ENCODE results near the gene AIFM3. TPM values are rescaled to one million over a fixed set of nuclear protein-coding genes. Genes with fewer than 3 reads are reported as not detected.
"Not testable (repeated sequence)": the region's sequence is repeated elsewhere in the genome, so short reads cannot be mapped to it uniquely, and the experiment has no call there.

The AIFM3 gene
- total RNA-seq, 1 donor from 2014 or later = 0.79 TPM

DNA sequence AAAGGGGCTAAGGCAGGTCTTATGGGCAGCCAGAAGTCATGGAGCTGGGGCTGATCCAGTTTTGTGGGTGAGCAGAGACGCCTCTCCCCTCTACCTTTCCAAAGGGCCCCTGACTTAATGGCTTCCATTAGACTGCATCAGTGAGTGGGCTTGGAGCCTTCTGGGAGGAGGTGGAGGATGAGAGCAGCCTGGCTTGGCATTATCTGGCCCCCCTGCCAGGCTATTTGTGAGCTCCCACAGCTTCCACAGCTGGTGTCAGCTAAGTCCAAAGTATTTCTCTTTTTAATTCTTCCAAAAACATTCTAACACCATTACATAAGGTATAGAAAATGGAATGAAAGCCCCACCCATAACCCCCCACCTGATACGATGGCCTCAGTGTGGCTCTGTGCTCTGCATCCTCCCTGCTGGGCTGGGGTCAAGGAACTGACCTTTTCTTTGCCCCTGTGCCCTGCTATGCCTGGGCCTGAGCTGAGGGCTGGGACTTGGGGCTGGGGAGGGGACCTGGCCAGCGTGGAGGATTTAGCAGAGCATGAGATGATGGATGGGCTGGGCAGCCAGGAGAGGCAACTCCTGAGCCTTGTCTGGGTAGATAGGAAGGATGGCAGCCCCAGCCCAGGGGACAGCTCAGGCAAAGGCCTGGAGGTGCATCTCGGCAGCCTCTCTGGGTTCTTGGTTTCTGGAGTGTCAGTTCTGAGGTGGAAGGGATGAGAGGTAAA is 4.0 kb downstream of the AIFM3 start:
- Mint-ChIP-seq H3K27me3 (ENCODE audit: low read depth) (peaks cover 5% of the 10 kb centered on the region), H3K4me3 (no peak overlapping the region), H3K27ac (ENCODE audit: unreplicated experiment) (no peak overlapping the region), H3K9me3 (no peaks in the 10 kb centered on the region), H3K4me1 (peaks cover 19% of the 10 kb centered on the region), H3K36me3 (ENCODE audit: low read depth) (no peaks in the 10 kb centered on the region)
- no peak for DNase-seq (ENCODE audit: low read depth, low spot score)
- TF ChIP-seq, protein P1, sequence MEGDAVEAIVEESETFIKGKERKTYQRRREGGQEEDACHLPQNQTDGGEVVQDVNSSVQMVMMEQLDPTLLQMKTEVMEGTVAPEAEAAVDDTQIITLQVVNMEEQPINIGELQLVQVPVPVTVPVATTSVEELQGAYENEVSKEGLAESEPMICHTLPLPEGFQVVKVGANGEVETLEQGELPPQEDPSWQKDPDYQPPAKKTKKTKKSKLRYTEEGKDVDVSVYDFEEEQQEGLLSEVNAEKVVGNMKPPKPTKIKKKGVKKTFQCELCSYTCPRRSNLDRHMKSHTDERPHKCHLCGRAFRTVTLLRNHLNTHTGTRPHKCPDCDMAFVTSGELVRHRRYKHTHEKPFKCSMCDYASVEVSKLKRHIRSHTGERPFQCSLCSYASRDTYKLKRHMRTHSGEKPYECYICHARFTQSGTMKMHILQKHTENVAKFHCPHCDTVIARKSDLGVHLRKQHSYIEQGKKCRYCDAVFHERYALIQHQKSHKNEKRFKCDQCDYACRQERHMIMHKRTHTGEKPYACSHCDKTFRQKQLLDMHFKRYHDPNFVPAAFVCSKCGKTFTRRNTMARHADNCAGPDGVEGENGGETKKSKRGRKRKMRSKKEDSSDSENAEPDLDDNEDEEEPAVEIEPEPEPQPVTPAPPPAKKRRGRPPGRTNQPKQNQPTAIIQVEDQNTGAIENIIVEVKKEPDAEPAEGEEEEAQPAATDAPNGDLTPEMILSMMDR (conservative IDR thresholded peaks at IDR 0.05) = no peak

DNA sequence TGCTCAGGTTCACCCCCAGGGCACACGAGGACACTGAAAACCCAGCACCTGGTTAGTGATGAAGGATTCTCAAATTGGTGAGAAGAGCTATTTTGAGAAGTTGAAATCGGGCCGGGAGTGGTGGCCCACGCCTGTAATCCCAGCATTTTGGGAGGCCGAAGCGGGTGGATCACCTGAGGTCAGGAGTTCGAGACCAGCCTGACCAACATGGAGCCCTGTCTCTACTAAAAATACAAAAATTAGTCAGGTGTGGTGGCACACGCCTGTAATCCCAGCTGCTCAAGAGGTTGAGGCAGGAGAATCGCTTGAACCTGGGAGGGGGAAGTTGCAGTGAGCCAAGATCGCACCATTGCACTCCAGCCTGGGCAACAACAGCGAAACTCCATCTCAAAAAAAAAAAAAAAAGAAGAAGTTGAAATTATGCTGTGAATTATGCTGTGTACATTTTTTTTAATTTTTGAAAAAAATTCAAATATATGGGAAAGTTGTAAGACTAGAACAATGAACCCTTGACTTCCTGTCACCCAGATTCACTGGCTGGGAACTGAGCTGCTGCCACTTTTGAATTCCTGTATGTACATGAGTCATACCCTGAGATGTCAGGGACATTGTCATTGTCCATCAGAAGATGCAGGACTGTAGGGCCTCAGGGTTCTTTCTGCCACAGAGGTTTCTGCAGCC is 5.1 kb downstream of the AIFM3 start:
- Mint-ChIP-seq H3K4me1 (peaks cover 19% of the 10 kb centered on the region), H3K27ac (ENCODE audit: unreplicated experiment) (peak overlapping the region; percentile 81), H3K4me3 (peak overlapping the region; percentile 24)
- H3K36me3 Mint-ChIP-seq (ENCODE audit: low read depth); H3K9me3 Mint-ChIP-seq; H3K27me3 Mint-ChIP-seq (ENCODE audit: low read depth); DNase-seq (ENCODE audit: low read depth, low spot score): not testable (repeated sequence)

DNA sequence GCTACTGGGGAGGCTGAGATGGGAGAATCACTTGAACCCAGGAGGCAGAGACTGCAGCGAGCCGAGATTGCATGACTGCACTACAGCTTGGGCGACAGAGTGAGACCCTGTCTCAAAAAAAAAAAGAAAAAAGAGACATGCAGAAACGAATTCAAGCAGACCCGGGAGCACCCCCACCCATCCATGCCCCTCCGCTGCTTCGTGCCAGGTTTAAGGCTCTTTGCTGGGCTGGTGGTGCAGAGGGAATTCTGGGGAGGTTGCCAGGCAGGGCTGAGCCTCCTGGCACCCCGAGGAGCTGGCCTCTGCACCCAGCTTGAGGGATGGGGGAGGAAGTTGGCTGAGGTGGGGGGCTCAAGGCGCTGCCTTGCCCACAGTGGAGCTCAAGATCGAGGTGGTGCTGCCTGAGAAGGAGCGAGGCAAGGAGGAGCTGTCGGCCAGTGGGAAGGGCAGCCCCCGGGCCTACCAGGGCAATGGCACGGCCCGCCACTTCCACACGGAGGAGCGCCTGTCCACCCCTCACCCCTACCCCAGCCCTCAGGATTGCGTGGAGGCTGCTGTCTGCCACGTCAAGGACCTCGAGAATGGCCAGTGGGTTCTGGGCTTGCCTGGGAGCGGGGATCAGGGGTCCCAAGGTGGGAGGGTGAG is 6.0 kb downstream of the AIFM3 start:
- Mint-ChIP-seq H3K36me3 (ENCODE audit: low read depth) (no peaks in the 10 kb centered on the region), H3K4me3 (no peak overlapping the region), H3K27ac (ENCODE audit: unreplicated experiment) (peak overlapping the region; percentile 81), H3K27me3 (ENCODE audit: low read depth) (no peaks in the 10 kb centered on the region), H3K4me1 (peaks cover 18% of the 10 kb centered on the region), H3K9me3 (no peaks in the 10 kb centered on the region)
- TF ChIP-seq, protein P1 (conservative IDR thresholded peaks at IDR 0.05) = no peak
- DNase-seq (ENCODE audit: low read depth, low spot score) = no peak

DNA sequence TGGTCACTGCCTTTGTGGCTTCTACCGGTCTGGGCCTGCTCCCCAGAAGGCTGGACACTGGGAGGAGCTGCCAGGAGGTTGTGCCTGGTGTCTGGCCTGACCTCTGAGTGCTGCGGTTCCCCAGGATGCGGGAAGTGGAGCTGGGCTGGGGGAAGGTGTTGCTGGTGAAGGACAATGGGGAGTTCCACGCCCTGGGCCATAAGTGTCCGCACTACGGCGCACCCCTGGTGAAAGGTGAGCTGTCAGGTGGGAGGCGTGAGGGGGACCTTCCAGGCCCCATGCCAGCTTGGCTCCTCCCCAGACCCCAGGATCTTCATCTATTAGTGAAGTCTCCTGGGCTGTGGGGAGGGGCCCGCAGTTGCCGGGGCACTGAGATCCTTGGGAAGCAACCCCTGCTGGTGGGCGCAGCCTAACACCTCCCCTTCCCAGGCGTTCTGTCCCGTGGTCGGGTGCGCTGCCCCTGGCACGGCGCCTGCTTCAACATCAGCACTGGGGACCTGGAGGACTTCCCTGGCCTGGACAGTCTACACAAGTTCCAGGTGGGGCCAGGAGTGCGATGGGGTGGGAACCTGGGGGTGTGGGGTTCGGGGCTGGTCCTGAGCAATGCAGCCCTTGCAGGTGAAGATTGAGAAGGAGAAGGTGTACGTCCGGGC is 6.7 kb downstream of the AIFM3 start:
- TF ChIP-seq, protein P1 (conservative IDR thresholded peaks at IDR 0.05) = no peak
- no peak overlapping the region for H3K4me3 Mint-ChIP-seq
- H3K27me3 Mint-ChIP-seq (ENCODE audit: low read depth) = no peaks in the 10 kb centered on the region
- no peaks in the 10 kb centered on the region for H3K9me3 Mint-ChIP-seq
- peaks cover 15% of the 10 kb centered on the region for H3K4me1 Mint-ChIP-seq
- H3K36me3 Mint-ChIP-seq (ENCODE audit: low read depth) = no peaks in the 10 kb centered on the region
- peak overlapping the region; percentile 62 for H3K27ac Mint-ChIP-seq (ENCODE audit: unreplicated experiment)
- no peak for DNase-seq (ENCODE audit: low read depth, low spot score)

DNA sequence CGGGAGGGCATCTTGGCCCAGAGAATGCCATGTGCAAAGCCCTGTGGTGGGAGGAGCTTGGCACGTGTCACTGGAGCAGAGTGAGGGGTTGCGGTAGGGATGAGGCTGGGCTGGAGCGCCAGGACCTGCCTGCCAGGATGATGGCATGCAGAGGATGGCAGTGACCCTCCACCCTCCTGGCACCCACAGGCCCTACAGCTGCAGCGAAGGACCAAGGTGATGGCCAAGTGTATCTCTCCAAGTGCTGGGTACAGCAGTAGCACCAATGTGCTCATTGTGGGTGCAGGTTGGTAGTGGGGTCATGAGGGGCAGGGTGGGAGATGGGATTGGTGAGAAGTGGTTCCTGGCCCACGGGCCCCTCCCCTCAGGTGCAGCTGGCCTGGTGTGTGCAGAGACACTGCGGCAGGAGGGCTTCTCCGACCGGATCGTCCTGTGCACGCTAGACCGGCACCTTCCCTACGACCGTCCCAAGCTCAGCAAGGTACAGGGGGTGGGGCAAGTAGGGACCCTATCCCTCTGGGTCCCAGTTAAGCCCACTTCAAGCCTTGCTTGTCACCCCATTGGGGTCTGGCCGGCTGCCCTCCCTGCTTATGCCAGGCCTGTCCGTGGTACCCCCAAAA is 7.4 kb downstream of the AIFM3 start:
- H3K27me3 Mint-ChIP-seq (ENCODE audit: low read depth) = no peaks in the 10 kb centered on the region
- H3K9me3 Mint-ChIP-seq = no peaks in the 10 kb centered on the region
- DNase-seq (ENCODE audit: low read depth, low spot score) = no peak
- H3K36me3 Mint-ChIP-seq (ENCODE audit: low read depth) = no peaks in the 10 kb centered on the region
- H3K27ac Mint-ChIP-seq (ENCODE audit: unreplicated experiment) = peak overlapping the region; percentile 57
- H3K4me3 Mint-ChIP-seq = no peak overlapping the region
- TF ChIP-seq, protein P1 (conservative IDR thresholded peaks at IDR 0.05) = no peak
- peaks cover 20% of the 10 kb centered on the region for H3K4me1 Mint-ChIP-seq

All from neural crest cell (in vitro differentiated cells).